PC-3 (cell line): ENCODE measurements around the gene MFAP3.

Experiments
- CTCF ChIP-seq: fragments of 300-600 bp; sonication (generic); conservative IDR thresholded peaks from 2 replicates; pipeline ENCODE4 v1.5.1; 2017; ENCODE audit warnings: antibody characterized with exemption, low read depth, mild to moderate bottlenecking, low read length
- EZH2 ChIP-seq: fragments of 300-600 bp; sonication (generic); IDR thresholded peaks from one replicate; pipeline ENCODE4 v1.6.1; 2017; ENCODE audit warnings: antibody characterized with exemption, mild to moderate bottlenecking, low read length; ENCODE audit not compliant: unreplicated experiment
- EZH2phosphoT487 ChIP-seq: fragments of 300-600 bp; sonication (generic); IDR thresholded peaks from 2 replicates; pipeline ENCODE4 v1.6.1; 2018; ENCODE audit warnings: mild to moderate bottlenecking, antibody characterized with exemption, low read length, borderline replicate concordance

- TF ChIP-seq CTCF (no peak), EZH2phosphoT487 (no peak), EZH2 (no peak)
These were observed 33.1 kb upstream of the MFAP3 start for GRCh38 chr5:154005648-154006047.
